H1 (cell line): Measurements from ENCODE around the gene SELENOF. TPM values are rescaled to one million over a fixed set of nuclear protein-coding genes. Genes with fewer than 3 reads are reported as not detected.

Experiments used
- ASH2L ChIP-seq: fragments of 200-600, 300-600 bp; sonication (generic); IDR thresholded peaks from one replicate; pipeline ENCODE4 v1.7.1; 2017; ENCODE audit warnings: low read length
- CEBPB ChIP-seq: IDR thresholded peaks from 2 replicates; pipeline ENCODE4 v1.6.1; 2012; ENCODE audit warnings: low read depth, low read length
- CHD1 ChIP-seq: IDR thresholded peaks from 2 replicates; pipeline ENCODE4 v1.6.1; 2012; ENCODE audit warnings: low read depth, low read length, improper control_type of control experiment
- CREB1 ChIP-seq: IDR thresholded peaks from 2 replicates; pipeline ENCODE4 v1.6.1; 2012; ENCODE audit warnings: inconsistent platforms
- EGR1 ChIP-seq: IDR thresholded peaks from 2 replicates; pipeline ENCODE4 v1.6.1; 2011; ENCODE audit warnings: low read depth, low read length, borderline replicate concordance
- EP300 ChIP-seq, 2 experiments: IDR thresholded peaks; 1 replicate in 1 of 2; 2 replicates in 1 of 2; pipeline ENCODE4 v1.6.1; 2011 to 2012; ENCODE audit warnings: low read depth in 2 of 2, low read length in 2 of 2, mild to moderate bottlenecking in 2 of 2, borderline replicate concordance in 1 of 2, inconsistent platforms in 1 of 2, moderate library complexity in 1 of 2
- HDAC2 ChIP-seq, 2 experiments: fragments of 300-600 bp in 1 of 2; sonication (generic) in 1 of 2; IDR thresholded peaks; 2 replicates each; pipeline ENCODE4 v1.6.1; 2011 to 2012; ENCODE audit warnings: low read depth in 2 of 2, low read length in 2 of 2, mild to moderate bottlenecking in 2 of 2, moderate library complexity in 2 of 2, borderline replicate concordance in 1 of 2, inconsistent platforms in 1 of 2
- HDAC6 ChIP-seq: IDR thresholded peaks from one replicate; pipeline ENCODE4 v1.7.1; 2012; ENCODE audit warnings: low read depth, mild to moderate bottlenecking, inconsistent platforms, low read length, moderate library complexity
- PHF8 ChIP-seq: fragments of 200-600 bp; sonication (generic); conservative IDR thresholded peaks from 2 replicates; pipeline ENCODE4 v1.7.1; 2012; ENCODE audit warnings: low read depth, mild to moderate bottlenecking, inconsistent platforms, low read length, moderate library complexity
- POLR2A ChIP-seq, 2 experiments: IDR thresholded peaks; 1 replicate in 1 of 2; 2 replicates in 1 of 2; pipeline ENCODE4 v1.6.1; 2011; ENCODE audit warnings: low read depth in 2 of 2, low read length in 2 of 2, mild to moderate bottlenecking in 2 of 2; ENCODE audit errors: control extremely low read depth in 1 of 2
- RAD21 ChIP-seq, 2 experiments: IDR thresholded peaks in 1 of 2; conservative IDR thresholded peaks in 1 of 2; 2 replicates each; pipeline ENCODE4 v1.6.1; 2011; ENCODE audit warnings: low read depth in 2 of 2, low read length in 2 of 2, improper control_type of control experiment in 1 of 2, inconsistent platforms in 1 of 2, mild to moderate bottlenecking in 1 of 2, moderate library complexity in 1 of 2
- SIRT6 ChIP-seq: IDR thresholded peaks from one replicate; pipeline ENCODE4 v1.7.1; 2012; ENCODE audit warnings: low read length, inconsistent platforms
- TAF7 ChIP-seq: optimal IDR thresholded peaks from 2 replicates; pipeline ENCODE3; 2011; ENCODE audit warnings: low read depth, mild to moderate bottlenecking, inconsistent platforms, low read length, moderate library complexity, borderline replicate concordance
- TCF12 ChIP-seq: IDR thresholded peaks from 2 replicates; pipeline ENCODE4 v1.6.1; 2011; ENCODE audit warnings: low read depth, mild to moderate bottlenecking, low read length
- YY1 ChIP-seq: IDR thresholded peaks from 2 replicates; pipeline ENCODE4 v1.6.1; 2011; ENCODE audit warnings: low read depth, mild to moderate bottlenecking, low read length
- polyA plus RNA-seq, 7 experiments: library from polyadenylated mRNA; depleted of rRNA in 3 of 7; stranded (reverse) in 5 of 7; unstranded in 2 of 7; fragments of >200 nt in 5 of 7; fragments of 200-250 nt in 2 of 7; gene quantifications; 1 replicate in 5 of 7; 2 replicates in 1 of 7; 4 replicates in 1 of 7; pipeline versions ENCODE4 v1.2.1 to v1.2.3, GENCODE V29; 2011 to 2013; ENCODE audit warnings: missing spikeins in 2 of 7, mixed read lengths in 2 of 7
- total RNA-seq: library from RNA; stranded (reverse); fragmentation: NEBNext Ultra II Directional; extraction: Animal tissue kit (Norgen Biotek cat#: 25700); gene quantifications from 2 replicates; pipeline ENCODE4 v1.2.1, GENCODE V29; 2021
- TF ChIP-seq, protein P1 (sequence below): IDR thresholded peaks from 2 replicates; pipeline ENCODE4 v1.6.1; 2012; ENCODE audit warnings: inconsistent platforms
- TF ChIP-seq, protein P2 (sequence below): IDR thresholded peaks from 2 replicates; pipeline ENCODE4 v1.6.1; 2011; ENCODE audit warnings: low read depth, mild to moderate bottlenecking, low read length; ENCODE audit not compliant: insufficient read depth
- TF ChIP-seq, protein P3 (sequence below): IDR thresholded peaks from 2 replicates; pipeline ENCODE4 v1.6.1; 2012; ENCODE audit warnings: inconsistent platforms

SELENOF gene
- total and polyA plus RNA-seq, 2 of the 8 experiments (the other 6 are each of a cell fraction or from before 2014, with no cell fraction given) = 70.7 to 163 TPM

DNA sequence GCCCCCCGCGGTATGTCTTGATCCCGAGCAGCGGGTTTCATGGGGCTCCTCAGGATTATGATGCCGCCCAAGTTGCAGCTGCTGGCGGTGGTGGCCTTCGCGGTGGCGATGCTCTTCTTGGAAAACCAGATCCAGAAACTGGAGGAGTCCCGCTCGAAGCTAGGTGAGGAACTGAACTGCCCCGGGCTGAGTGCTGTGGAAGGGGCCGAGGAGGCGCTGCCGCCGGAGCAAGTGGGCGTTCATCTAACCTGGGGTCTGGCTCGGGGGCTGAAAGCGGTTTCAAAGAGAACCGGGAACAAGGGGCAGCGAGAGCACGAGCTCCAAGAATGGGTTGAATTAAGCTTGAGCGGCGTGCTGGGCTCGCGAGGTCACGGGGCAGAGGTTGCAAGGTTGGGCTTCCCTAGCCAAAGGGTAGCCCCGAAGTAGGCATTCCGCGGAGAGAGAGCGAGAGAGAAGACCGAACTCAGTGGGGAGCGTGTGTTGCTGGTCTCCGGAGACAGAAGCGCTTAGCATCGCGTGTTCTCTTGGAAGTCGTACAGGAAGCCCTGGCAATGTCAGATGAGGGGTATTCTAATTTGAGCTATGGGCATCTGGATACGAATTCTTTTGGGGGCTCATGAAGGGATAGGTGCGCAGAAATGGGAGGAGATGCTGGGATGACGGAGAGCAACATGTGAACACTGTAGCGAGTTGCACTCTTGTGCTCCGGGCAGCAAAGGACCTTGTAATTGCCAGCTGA lies 1.2 kb upstream of the SELENOF start (continued):
- TF ChIP-seq, protein P1, sequence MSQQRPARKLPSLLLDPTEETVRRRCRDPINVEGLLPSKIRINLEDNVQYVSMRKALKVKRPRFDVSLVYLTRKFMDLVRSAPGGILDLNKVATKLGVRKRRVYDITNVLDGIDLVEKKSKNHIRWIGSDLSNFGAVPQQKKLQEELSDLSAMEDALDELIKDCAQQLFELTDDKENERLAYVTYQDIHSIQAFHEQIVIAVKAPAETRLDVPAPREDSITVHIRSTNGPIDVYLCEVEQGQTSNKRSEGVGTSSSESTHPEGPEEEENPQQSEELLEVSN = peak; percentile 32; the same call in 1 of the 2 replicates
- TF ChIP-seq SIRT6 (no peak), TAF7 (no peak), ASH2L (peak; percentile 99), POLR2A (IDR thresholded peaks at IDR 0.05; ENCODE audit: control extremely low read depth in 1 of 2, low read depth in 2 of 2, low read length in 2 of 2) (peak in 1 of 2 experiments; percentile 68; a peak in 2 of 3 replicates), TCF12 (no peak), EP300 (IDR thresholded peaks at IDR 0.05; ENCODE audit: borderline replicate concordance in 1 of 2, low read depth in 2 of 2, low read length in 2 of 2) (no peak), CEBPB (no peak), HDAC6 (no peak), HDAC2 (IDR thresholded peaks at IDR 0.05; ENCODE audit: borderline replicate concordance in 1 of 2, low read depth in 2 of 2, low read length in 2 of 2) (no peak), CHD1 (no peak), PHF8 (peak; percentile 73; the same call in 1 of the 2 replicates), YY1 (no peak), EGR1 (no peak), RAD21 (IDR thresholded peaks at IDR 0.05 in 1 of 2, conservative IDR thresholded peaks at IDR 0.05 in 1 of 2; ENCODE audit: low read depth in 2 of 2, low read length in 2 of 2) (0 out of 4 replicates have a peak, but pooled peaks of 1 of the 2 experiments have one; percentile 0), CREB1 (peak; percentile 5; the same call in 1 of the 2 replicates)
- TF ChIP-seq, protein P2, sequence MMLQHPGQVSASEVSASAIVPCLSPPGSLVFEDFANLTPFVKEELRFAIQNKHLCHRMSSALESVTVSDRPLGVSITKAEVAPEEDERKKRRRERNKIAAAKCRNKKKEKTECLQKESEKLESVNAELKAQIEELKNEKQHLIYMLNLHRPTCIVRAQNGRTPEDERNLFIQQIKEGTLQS = no peak
- TF ChIP-seq, protein P3, sequence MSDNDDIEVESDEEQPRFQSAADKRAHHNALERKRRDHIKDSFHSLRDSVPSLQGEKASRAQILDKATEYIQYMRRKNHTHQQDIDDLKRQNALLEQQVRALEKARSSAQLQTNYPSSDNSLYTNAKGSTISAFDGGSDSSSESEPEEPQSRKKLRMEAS = no peak
